Measurements from ENCODE around the gene JDP2.

Gene JDP2

GRCh38 chr14:75409316-75410205, 18.3 kb upstream of the JDP2 start:
- no peak for DNase-seq (ENCODE audit: low read depth)

DNA sequence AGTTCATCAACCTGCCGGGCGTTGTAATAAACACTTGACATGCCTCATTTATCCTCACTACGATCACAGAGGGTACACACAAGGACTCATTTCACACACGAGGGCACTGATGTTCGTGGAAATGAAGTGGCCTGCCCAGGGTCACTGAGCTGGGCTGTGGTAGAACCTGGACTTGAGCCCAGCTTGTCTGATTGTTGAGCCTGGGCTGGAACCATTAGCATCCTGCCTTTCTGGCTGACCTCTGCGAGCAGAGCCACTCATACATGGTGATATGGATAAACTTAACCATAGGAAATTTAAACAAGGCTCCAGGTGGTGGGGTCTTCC, 16.6 kb upstream of the JDP2 start:
- DNase-seq (ENCODE audit: low read depth), result no peak

DNA sequence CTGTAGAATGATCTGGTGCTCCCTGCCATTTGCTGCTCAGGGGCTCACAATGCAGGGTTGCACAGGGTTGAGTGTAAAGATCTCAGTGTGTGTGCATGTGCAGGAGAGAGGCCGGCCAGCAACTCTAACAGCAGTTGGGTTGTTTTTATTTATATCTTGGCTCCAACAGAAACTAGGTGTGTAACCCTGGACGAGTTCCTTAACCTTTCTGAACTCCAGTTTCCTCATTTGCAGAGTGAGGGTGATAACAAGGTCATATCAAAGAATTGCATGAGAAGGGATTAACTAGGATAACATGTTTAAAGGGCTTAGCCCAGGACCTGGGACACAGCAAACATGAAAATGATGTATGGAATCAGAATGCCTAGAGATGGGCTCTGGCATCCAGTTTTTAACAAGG, 14.8 kb upstream of the JDP2 start:
- no peak for DNase-seq (ENCODE audit: low read depth)

DNA sequence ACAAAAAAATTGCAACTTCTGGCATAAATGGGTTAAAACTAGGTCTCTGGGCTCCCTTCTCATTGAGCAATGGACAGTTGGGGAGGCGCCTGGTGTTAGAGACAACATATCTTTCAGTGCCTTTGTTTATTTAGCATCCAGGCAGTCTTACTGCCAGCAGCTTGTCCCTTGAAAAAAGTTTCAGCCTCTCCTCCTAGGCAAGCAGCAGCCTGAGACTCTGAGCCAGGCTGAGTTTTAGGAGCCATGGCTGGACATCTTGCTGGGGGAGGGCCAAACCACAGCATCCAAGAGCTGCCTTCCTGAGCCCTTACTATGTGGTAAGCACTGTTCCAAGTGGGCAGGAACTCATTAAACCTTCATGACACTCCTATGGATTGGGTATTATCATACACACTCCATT, 10.1 kb upstream of the JDP2 start:
- DNase-seq (ENCODE audit: low read depth), result no peak

DNA sequence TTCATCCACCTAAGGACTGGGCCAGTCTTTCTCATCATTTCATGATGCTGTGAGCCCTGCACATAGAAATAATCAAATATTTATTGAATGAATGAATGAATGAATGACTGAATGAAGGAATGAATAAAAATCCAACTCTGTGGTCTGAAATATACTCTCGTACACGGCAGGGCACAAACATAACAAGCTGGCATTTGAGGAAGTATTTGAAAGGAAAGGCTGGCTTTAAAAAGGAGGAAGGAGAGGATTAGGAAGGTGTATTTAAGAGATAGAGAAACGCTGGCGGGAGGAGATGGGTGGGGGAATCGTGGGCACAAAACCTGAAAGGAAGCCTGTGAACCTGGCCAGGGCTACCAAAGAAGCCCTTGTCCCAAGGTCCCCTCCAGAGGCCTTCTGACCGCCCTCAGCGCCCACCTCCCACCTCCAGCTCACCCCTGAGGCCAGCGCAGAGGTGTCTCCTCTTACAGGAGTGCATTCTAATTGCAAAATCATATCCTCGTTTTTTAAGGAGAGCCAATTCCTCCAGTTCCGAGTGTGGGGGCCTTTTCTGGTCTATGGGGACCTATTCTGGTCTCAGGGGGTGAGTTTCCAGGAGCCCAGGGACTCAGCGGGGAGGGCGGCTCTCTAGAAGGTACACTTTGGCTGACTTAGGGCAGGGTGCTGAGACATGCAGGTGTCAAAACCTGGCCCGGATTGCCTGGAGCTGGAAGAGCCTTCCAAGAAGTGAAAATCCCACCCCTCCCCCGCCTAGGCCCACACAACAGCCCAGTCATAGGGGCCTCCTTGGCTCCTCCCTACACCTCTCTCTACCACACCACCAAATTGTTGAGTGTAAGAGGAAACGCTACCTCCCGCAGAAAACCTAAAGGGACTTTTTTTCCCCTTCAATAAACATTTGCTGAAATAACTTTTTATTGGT, 8.7 kb upstream of the JDP2 start:
- DNase-seq (ENCODE audit: low read depth), result no peak

DNA sequence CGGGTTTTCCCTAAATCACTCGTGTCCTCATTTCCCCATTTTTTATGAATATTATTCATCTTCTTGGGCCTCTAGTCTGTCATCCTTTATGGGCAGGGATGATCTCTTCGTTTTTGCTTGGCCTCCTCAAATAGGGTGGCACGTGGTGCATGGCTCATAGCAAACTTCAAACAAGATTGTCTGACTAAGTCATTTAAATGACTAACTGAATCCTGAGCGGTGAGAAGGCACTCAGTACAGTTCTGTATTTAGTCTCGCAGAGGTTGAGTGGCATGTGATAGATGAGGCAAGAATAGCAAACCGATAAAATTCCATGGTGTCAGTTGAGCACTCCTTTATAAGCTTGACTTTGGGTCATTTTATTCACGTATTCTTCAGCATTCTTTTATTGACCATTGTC, 5.7 kb upstream of the JDP2 start:
- DNase-seq (ENCODE audit: low read depth), result no peak

GRCh38 chr14:75424496-75424895, 3.3 kb upstream of the JDP2 start:
- DNase-seq (ENCODE audit: low read depth), result no peak

- DNase-seq (ENCODE audit: low read depth), result no peak
Observed at GRCh38 chr14:75425446-75425845, 2.4 kb upstream of the JDP2 start.

- no peak for DNase-seq (ENCODE audit: low read depth)
Observed at GRCh38 chr14:75426332-75427125, 1.3 kb upstream of the JDP2 start.

DNA sequence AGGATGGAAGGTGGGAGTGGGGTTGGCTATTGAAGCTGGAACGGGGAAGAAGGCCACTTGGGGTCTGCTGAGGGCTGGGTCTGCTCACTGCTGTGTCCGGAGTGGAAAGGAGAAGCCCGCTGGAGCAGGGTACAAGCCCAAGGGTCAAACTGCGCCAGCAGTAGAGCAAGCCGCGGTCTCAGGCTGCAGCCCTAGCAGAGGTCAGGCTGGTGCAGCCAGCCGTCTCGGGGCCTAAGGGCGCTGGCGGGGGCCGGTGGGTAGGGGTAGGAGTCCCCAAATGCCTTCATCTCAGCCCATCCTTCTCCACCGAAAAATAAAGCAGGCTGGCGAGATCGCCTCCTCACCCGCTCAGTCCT, 718 bp upstream of the JDP2 start:
- DNase-seq (ENCODE audit: low read depth), result no peak

GRCh38 chr14:75428230-75429104, 645 bp downstream of the JDP2 start:
- DNase-seq (ENCODE audit: low read depth), result no peak

- no peak for DNase-seq (ENCODE audit: low read depth)
Observed at GRCh38 chr14:75429562-75429961, 1.7 kb downstream of the JDP2 start.

DNA sequence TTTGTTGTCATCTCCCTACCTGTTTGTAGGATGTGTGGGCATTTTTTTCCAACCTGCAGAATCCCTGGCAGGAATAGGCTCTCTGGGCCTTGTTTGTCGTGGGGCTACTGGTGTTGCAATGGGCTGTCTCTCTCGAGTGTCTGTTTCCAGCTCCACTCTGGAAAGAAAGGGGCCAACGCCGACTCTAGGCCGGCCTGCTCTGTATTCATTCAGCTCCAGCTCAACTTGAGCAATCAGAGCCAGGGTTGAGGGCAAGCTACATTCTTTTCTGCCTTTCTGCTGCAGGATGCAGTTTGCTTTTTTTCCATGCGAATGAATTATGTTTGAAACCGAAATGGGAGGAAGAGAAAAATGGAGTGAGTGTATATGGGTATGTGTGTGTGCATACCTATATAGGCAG, 2.3 kb downstream of the JDP2 start:
- DNase-seq (ENCODE audit: low read depth), result no peak

GRCh38 chr14:75430526-75430925, 2.7 kb downstream of the JDP2 start:
- no peak for DNase-seq (ENCODE audit: low read depth)

- no peak for DNase-seq (ENCODE audit: low read depth)
Observed at GRCh38 chr14:75430976-75431375, 3.2 kb downstream of the JDP2 start.

- DNase-seq (ENCODE audit: low read depth), result no peak
Observed at GRCh38 chr14:75431827-75432226, 4.0 kb downstream of the JDP2 start.

GRCh38 chr14:75432411-75432810, 4.6 kb downstream of the JDP2 start:
- no peak for DNase-seq (ENCODE audit: low read depth)

DNA sequence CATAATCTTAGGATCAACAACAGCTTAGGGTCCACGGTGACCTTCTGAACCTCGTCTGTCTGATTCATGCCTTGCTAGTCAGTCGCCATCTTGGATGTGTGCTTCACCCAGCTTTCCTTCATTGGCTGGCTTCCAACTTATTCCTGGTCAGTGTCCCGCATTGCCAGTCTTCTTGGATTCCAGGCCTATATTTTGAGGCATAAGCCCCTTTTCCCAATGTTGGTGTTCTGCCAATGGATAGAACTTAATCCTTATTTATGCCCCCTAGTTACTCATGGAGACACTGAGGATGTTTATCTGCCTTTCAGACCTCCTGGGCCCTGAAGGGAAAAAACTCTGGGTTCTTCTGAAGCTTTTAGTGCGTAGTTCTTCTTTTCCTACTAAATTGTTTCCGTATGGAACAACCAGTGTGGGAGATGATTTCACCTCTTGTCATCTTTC, 5.8 kb downstream of the JDP2 start:
- DNase-seq (ENCODE audit: low read depth), result no peak

DNA sequence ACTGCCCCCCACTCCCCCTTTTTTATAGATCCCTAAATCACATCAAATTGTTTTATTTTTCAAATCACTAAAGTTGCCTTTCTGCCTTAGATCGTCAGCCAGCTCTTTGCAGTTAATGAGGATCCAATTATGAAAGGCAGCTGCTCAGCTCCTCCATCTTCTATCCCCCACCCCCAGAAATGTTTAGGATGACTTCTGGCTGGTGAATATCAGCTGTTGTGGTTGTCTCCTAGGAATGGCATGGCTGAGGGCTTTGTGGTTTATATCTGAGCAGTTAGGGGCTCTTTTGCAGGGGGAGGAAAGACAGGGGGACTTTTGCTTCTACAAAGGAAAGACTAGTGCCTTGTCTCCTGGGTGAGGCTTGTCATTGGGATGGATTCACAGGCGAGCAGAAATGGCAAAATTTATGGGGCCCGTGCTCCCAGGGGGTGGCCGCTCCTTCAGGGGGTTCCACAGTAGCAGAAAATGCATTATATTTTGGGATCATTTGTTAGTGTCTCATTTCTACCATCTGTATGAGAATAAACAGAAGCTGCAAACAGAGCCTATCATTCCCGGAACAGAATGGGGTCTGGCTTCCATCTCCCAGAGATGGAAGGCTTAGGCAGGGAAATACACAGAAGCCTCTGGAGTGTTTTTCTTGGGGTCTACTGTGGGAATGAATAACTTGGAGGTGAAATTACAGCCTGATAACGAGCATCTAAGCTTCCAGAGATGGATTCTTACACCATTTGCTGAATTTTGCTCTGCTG, 6.5 kb downstream of the JDP2 start:
- no peak for DNase-seq (ENCODE audit: low read depth)

DNA sequence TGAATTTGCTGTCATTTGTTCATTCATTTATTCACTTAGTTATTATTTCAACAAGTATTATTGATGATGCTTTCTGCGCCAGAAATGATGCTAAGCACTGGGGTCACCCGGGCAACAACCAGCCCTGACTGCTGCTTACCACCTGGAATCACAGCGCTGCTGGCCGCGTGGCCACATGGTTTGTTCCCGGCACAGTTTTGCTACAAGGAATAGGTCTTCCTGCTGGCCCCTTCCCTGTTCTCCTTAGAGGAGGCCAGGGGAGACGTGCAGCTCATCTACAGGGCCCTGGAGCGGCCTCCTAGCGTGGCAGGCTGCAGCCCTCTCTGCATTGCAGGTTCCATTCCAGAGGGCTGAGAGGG, 7.0 kb downstream of the JDP2 start:
- no peak for DNase-seq (ENCODE audit: low read depth)

DNA sequence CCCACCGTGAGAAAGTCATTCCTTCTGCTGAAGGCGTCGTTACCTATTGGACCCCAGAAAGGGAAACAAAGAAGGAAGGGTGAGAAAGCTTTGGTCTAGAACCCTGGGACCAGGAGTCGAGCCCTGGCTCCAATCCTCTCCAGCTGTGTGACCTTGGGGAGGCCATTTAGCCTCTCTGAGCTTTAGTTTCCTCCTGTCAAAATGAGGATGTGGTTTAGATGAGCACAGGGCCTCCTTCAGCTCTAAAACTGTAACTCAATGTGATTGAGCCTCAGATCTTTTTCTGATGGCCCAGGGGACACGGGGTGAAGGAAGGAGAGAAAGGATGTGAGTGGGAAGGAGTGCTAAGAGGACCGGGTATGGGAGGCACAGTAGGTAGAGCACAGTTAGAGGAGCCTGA, 7.7 kb downstream of the JDP2 start:
- no peak for DNase-seq (ENCODE audit: low read depth)
